HL-60 (cell line): Measurements from ENCODE around the gene SORCS2.

Experiments
- DNase-seq, 2 experiments: peaks; one replicate each; pipeline ENCODE4 v3.0.0-alpha.2; 2010 to 2020; ENCODE audit warnings: low read depth in 1 of 2, low spot score in 1 of 2
- H3K27ac ChIP-seq: fragments of 250-450 bp; sonication (Bioruptor Pico); replicated peaks from 2 replicates; pipeline ENCODE4 v1.5.1; 2020; ENCODE audit warnings: mild to moderate bottlenecking, moderate library complexity
- H3K27me3 ChIP-seq: fragments of 250-450 bp; sonication (Bioruptor Pico); 2 replicates; pipeline ENCODE4 v1.5.1; 2021; ENCODE audit warnings: mild to moderate bottlenecking, moderate library complexity; ENCODE audit not compliant: insufficient read depth, poor library complexity, severe bottlenecking
- H3K4me3 ChIP-seq: replicated peaks from 2 replicates; pipeline ENCODE4 v1.5.1; 2011; ENCODE audit warnings: mild to moderate bottlenecking, control low read depth, low read length; ENCODE audit not compliant: insufficient read depth
- GABPA ChIP-seq: IDR thresholded peaks from 2 replicates; pipeline ENCODE4 v1.6.1; 2012; ENCODE audit warnings: low read depth
- POLR2AphosphoS5 ChIP-seq: IDR thresholded peaks from 2 replicates; pipeline ENCODE4 v1.6.1; 2012; ENCODE audit warnings: low read depth
- SPI1 ChIP-seq: IDR thresholded peaks from 2 replicates; pipeline ENCODE4 v1.6.1; 2012; ENCODE audit warnings: low read depth, mild to moderate bottlenecking, borderline replicate concordance
- TF ChIP-seq, protein P1 (sequence below): IDR thresholded peaks from one replicate; pipeline ENCODE4 v1.5.1; 2011; ENCODE audit warnings: low read length, control low read depth, inconsistent platforms; ENCODE audit not compliant: insufficient read depth
- TF ChIP-seq, protein P2 (sequence below): IDR thresholded peaks from 2 replicates; pipeline ENCODE4 v1.6.1; 2012; ENCODE audit warnings: low read depth; ENCODE audit not compliant: insufficient replicate concordance

The SORCS2 gene

DNA sequence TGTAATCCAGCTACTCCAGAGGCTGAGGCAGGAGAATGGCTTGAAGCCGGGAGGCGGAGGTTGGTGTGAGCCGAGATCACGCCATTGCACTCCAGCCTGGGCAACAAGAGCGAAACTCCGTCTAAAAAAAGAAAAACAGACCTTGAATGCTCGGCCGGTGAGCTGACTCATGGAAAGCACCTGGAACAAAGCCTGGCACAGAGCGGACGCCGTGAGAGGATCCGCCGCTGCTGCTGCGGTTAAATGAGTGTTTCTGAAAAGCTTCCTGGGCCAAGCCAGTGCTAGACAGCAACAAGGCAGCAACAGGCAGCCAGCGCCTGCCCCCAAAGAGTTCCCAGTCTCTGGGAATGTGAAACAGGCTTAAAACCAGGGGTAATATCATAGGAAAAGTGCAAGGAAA is 560.9 kb downstream of the SORCS2 start:
- H3K27ac ChIP-seq: no peak overlapping the region
- no peak overlapping the region for H3K4me3 ChIP-seq
- DNase-seq: no peak
- no peak for TF ChIP-seq SPI1
- TF ChIP-seq POLR2AphosphoS5: no peak
- TF ChIP-seq, protein P1, sequence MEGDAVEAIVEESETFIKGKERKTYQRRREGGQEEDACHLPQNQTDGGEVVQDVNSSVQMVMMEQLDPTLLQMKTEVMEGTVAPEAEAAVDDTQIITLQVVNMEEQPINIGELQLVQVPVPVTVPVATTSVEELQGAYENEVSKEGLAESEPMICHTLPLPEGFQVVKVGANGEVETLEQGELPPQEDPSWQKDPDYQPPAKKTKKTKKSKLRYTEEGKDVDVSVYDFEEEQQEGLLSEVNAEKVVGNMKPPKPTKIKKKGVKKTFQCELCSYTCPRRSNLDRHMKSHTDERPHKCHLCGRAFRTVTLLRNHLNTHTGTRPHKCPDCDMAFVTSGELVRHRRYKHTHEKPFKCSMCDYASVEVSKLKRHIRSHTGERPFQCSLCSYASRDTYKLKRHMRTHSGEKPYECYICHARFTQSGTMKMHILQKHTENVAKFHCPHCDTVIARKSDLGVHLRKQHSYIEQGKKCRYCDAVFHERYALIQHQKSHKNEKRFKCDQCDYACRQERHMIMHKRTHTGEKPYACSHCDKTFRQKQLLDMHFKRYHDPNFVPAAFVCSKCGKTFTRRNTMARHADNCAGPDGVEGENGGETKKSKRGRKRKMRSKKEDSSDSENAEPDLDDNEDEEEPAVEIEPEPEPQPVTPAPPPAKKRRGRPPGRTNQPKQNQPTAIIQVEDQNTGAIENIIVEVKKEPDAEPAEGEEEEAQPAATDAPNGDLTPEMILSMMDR: no peak
- TF ChIP-seq, protein P2, sequence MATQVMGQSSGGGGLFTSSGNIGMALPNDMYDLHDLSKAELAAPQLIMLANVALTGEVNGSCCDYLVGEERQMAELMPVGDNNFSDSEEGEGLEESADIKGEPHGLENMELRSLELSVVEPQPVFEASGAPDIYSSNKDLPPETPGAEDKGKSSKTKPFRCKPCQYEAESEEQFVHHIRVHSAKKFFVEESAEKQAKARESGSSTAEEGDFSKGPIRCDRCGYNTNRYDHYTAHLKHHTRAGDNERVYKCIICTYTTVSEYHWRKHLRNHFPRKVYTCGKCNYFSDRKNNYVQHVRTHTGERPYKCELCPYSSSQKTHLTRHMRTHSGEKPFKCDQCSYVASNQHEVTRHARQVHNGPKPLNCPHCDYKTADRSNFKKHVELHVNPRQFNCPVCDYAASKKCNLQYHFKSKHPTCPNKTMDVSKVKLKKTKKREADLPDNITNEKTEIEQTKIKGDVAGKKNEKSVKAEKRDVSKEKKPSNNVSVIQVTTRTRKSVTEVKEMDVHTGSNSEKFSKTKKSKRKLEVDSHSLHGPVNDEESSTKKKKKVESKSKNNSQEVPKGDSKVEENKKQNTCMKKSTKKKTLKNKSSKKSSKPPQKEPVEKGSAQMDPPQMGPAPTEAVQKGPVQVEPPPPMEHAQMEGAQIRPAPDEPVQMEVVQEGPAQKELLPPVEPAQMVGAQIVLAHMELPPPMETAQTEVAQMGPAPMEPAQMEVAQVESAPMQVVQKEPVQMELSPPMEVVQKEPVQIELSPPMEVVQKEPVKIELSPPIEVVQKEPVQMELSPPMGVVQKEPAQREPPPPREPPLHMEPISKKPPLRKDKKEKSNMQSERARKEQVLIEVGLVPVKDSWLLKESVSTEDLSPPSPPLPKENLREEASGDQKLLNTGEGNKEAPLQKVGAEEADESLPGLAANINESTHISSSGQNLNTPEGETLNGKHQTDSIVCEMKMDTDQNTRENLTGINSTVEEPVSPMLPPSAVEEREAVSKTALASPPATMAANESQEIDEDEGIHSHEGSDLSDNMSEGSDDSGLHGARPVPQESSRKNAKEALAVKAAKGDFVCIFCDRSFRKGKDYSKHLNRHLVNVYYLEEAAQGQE: no peak
- TF ChIP-seq GABPA: no peak
- H3K27me3 ChIP-seq: no peaks in the 10 kb centered on the region

DNA sequence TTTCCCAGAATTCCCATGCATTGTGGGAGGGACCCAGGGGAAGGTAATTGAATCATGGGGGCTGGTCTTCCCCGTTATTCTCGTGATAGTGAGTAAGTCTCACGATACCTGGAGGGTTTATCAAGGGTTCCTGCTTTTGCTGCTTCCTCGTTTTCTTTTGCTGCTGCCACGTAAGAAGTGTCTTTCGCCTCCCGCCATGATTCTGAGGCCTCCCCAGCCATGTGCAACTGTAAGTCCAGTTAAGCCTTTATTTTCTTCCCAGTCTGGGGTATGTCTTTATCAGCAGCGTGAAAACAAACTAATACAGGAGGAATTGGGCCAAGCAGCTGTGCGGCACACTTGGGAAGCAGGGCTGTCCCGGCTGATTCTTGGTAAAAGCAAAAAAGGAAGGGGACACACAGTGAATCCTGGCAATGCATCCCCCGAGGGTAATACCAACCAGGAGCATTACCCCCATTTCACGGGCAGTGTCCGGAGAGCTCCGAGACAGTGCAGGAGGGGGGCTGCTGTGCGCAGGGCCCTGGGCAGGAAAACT is 561.7 kb downstream of the SORCS2 start:
- H3K27me3 ChIP-seq: no peaks in the 10 kb centered on the region
- DNase-seq: no peak
- no peak overlapping the region for H3K27ac ChIP-seq
- no peak overlapping the region for H3K4me3 ChIP-seq
- TF ChIP-seq, protein P2: no peak
- no peak for TF ChIP-seq GABPA
- TF ChIP-seq, protein P1: no peak
- TF ChIP-seq POLR2AphosphoS5: no peak
- TF ChIP-seq SPI1: no peak

DNA sequence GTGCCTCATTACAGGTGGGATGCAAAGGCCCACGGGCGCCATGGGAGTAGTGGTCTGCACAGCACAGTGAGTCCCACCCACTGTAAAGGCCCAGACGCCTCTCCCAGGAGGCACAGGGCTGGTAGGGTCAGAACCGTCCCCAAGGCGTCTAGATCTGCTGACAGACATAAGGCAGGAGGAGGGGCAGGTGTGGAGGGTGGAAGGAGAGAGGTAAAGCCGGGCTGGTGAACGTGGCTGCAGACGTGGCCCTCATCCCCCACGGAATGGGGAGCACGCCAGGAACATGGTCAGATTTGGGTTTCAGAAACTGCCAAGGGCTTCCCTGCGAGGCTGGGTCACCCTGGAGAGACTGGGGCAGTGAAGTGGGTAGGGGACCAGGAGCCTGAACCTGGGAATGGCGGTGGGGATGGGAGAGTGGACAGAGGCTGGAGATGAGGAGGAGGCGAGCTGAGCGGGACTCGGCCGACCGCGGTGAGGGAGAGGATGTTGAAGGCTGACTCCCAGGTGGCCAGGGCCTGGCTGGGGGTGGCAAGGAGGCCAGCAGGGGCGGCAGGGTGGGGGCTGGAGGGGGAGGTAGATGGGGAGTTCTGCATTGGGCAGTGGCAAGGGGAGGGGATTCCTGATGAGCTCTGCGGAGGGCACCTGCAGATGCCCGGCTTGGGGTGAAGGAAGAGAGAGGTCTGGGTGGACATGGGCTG is 562.4 kb downstream of the SORCS2 start:
- H3K27me3 ChIP-seq: no peaks in the 10 kb centered on the region
- no peak for DNase-seq
- TF ChIP-seq POLR2AphosphoS5 (no peak), SPI1 (no peak)
- no peak overlapping the region for H3K27ac ChIP-seq
- no peak overlapping the region for H3K4me3 ChIP-seq

DNA sequence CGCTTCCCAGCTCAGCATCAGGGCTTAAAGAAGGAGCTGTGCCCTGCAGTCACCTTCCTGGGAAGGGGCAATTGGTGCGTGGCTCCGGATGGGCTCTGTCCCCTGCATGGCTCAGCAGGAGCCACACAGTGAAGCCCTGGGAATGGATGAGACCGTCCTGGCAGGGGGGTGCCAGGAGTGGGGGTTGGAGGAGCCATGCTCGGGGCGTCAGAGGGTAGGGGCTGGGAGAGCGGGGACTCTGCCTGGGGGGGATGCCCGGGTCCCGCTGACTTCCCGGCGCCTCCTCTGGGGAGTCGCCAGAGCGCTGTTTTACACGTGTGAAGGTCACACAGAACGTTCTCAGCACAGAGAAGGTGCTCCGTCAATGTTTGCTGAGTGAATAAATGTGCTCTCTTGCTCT is 563.2 kb downstream of the SORCS2 start:
- no peaks in the 10 kb centered on the region for H3K27me3 ChIP-seq
- DNase-seq: no peak
- TF ChIP-seq GABPA (no peak), POLR2AphosphoS5 (no peak), SPI1 (no peak)
- TF ChIP-seq, protein P1: no peak
- TF ChIP-seq, protein P2: no peak
- H3K27ac ChIP-seq: no peak overlapping the region
- H3K4me3 ChIP-seq: no peak overlapping the region
